MCF 10A (cell line): ENCODE results near the gene ALDH1L1. TPM values are rescaled to one million over a fixed set of nuclear protein-coding genes. Genes with fewer than 3 reads are reported as not detected.

Source experiments
- BruUV-seq: library from RNA; stranded (reverse); fragments of 400-500 nt; replicated peaks from 2 replicates; lab custom pipeline; 2021; lab: Mats Ljungman, UMichigan
- CTCF ChIA-PET: fragments of 300-600 bp; sonication (Branson Sonifier 250); formaldehyde crosslinking; extraction: SDS; loops from one replicate; lab custom pipeline; 2021; ENCODE audit warnings: antibody characterized with exemption, inconsistent platforms; lab: Yijun Ruan, JAX
- POLR2A ChIA-PET: fragments of 300-600, 350-650 bp; sonication (Branson Sonifier 250); formaldehyde crosslinking; extraction: SDS; loops from one replicate; lab custom pipeline; 2020; ENCODE audit warnings: antibody characterized with exemption, inconsistent platforms; lab: Yijun Ruan, JAX
- DNase-seq: peaks from one replicate; pipeline ENCODE4 v3.0.0-alpha.2; 2018; ENCODE audit not compliant: unreplicated experiment
- H3K27ac Mint-ChIP-seq: one replicate; pipeline ENCODE4 v1.8.0; 2022; ENCODE audit warnings: mild to moderate bottlenecking, low read depth, mixed read lengths; ENCODE audit not compliant: unreplicated experiment
- H3K27me3 Mint-ChIP-seq: one replicate; pipeline ENCODE4 v1.8.0; 2022; ENCODE audit warnings: mixed read lengths; ENCODE audit not compliant: insufficient read depth, unreplicated experiment
- H3K36me3 Mint-ChIP-seq: one replicate; pipeline ENCODE4 v1.8.0; 2022; ENCODE audit warnings: mild to moderate bottlenecking, moderate library complexity, mixed read lengths; ENCODE audit not compliant: insufficient read depth, unreplicated experiment
- H3K4me1 Mint-ChIP-seq: one replicate; pipeline ENCODE4 v1.8.0; 2022; ENCODE audit warnings: mixed read lengths; ENCODE audit not compliant: insufficient read depth, unreplicated experiment
- H3K4me3 Mint-ChIP-seq: one replicate; pipeline ENCODE4 v1.8.0; 2022; ENCODE audit warnings: mild to moderate bottlenecking, moderate library complexity, mixed read lengths; ENCODE audit not compliant: unreplicated experiment
- H3K9me3 Mint-ChIP-seq: one replicate; pipeline ENCODE4 v1.8.0; 2022; ENCODE audit warnings: mixed read lengths; ENCODE audit not compliant: unreplicated experiment
- CTCF ChIP-seq: fragments of 200-600 bp; IDR thresholded peaks from one replicate; pipeline ENCODE4 v1.8.0; 2022; ENCODE audit warnings: antibody characterized with exemption, mild to moderate bottlenecking; ENCODE audit not compliant: unreplicated experiment
- intact Hi-C: fragments of 100-400 bp; cut with micrococcal nuclease; formaldehyde crosslinking; loops from 2 replicates; pipeline ENCODE4 v1.14.1; 2022
- total RNA-seq: library from RNA; stranded (reverse); gene quantifications from 2 replicates; pipeline ENCODE4 v1.2.3, GENCODE V29; 2022

The ALDH1L1 gene
- total RNA-seq, 1 experiment from 2014 or later: 1.9 TPM

DNA sequence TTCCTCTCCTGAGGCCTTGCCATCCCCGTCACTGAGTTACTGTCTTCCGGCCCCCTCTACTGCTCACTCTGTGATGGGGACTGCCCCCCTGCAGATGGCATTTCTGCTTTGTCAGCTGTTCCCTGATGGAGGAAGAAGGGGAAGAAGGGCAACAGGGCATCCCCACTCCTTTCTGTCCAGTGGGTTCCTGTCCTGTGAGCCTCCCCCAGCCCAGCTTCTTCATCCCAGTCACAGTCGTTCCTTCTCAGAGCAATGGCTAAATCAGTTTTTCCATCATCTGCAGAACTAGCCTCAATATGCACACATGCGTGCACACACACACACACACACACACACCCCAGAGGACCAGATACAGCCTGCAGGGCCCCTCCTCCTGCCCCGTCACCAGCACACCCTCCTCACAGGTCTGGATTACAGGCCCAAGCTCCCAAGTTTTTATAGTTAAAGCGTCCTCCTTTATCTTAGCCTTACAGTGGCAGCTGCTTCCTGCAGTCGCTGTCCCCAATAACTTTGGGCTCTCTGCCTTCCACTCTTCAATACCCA, 21.4 kb downstream of the ALDH1L1 start:
- intact Hi-C loops: no loop called here
- Mint-ChIP-seq H3K27me3 (peaks cover 14% of the 10 kb centered on the region), H3K4me3 (no peak overlapping the region), H3K9me3 (no peaks in the 10 kb centered on the region), H3K36me3 (peaks cover 7% of the 10 kb centered on the region), H3K4me1 (peaks cover 5% of the 10 kb centered on the region), H3K27ac (no peak overlapping the region)
- no peak for DNase-seq
- ChIA-PET POLR2A (no interaction called here), CTCF (interaction anchor here (0.6 to 1.1 kb wide), 2 partner anchors 8 to 10 kb away, joined by 3 read pairs; no protein-coding TSS in a partner anchor)
- TF ChIP-seq CTCF: no peak
- BruUV-seq: no TSS peak

GRCh38 chr3:126158016-126158911, 22.1 kb downstream of the ALDH1L1 start:
- ChIA-PET CTCF (interaction anchor here (1.1 to 1.8 kb wide), 2 partner anchors 9 to 24 kb away, joined by 3 to 8 read pairs; no protein-coding TSS in a partner anchor), POLR2A (no interaction called here)
- no peak overlapping the region for H3K4me3 Mint-ChIP-seq
- peaks cover 5% of the 10 kb centered on the region for H3K4me1 Mint-ChIP-seq
- no peak overlapping the region for H3K27ac Mint-ChIP-seq
- no TSS peak for BruUV-seq
- intact Hi-C loops: no loop called here
- H3K36me3 Mint-ChIP-seq: peaks cover 7% of the 10 kb centered on the region
- H3K27me3 Mint-ChIP-seq: peaks cover 14% of the 10 kb centered on the region
- H3K9me3 Mint-ChIP-seq: no peaks in the 10 kb centered on the region
- DNase-seq: no peak
- TF ChIP-seq CTCF: no peak

- no TSS peak for BruUV-seq
- Mint-ChIP-seq H3K27ac (no peak overlapping the region), H3K36me3 (peaks cover 7% of the 10 kb centered on the region), H3K27me3 (peaks cover 4% of the 10 kb centered on the region), H3K9me3 (no peaks in the 10 kb centered on the region), H3K4me1 (peaks cover 5% of the 10 kb centered on the region), H3K4me3 (no peak overlapping the region)
- intact Hi-C loops: no loop called here
- POLR2A ChIA-PET: no interaction called here
- no peak for TF ChIP-seq CTCF
- DNase-seq: no peak
- CTCF ChIA-PET: interaction anchor here (0.9 to 1.8 kb wide), 3 partner anchors 10 to 233 kb away, joined by 3 to 8 read pairs (median 3); no protein-coding TSS in a partner anchor
Observed at GRCh38 chr3:126157083-126157768, 23.2 kb downstream of the ALDH1L1 start.

DNA sequence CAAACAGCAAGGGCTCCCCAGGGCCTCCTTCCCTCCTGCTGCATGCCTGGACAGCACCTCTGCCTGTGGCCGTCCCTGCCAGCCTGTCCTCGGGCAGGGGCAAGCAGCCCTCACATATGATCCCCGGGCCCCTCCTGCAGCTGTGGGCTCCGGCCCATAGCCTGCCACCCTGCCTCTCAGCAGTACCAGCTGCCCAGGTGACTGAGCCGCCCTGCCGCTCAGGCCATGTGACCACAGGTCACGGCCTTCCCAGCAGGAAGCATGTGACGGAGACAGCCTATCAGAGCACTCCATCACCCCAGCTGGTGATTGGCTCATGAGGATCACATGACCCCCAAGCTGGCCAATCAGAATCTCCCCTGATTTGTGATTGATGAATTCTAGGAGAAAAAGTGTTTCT, 23.9 kb downstream of the ALDH1L1 start:
- intact Hi-C loops: no loop called here
- Mint-ChIP-seq H3K4me1 (peaks cover 5% of the 10 kb centered on the region), H3K36me3 (peaks cover 7% of the 10 kb centered on the region), H3K27ac (no peak overlapping the region), H3K27me3 (no peaks in the 10 kb centered on the region), H3K4me3 (no peak overlapping the region), H3K9me3 (no peaks in the 10 kb centered on the region)
- BruUV-seq: no TSS peak
- DNase-seq: no peak
- ChIA-PET CTCF (interaction anchor here (0.5 to 1.8 kb wide), 4 partner anchors 11 to 233 kb away, joined by 3 to 8 read pairs (median 3); no protein-coding TSS in a partner anchor), POLR2A (no interaction called here)
- no peak for TF ChIP-seq CTCF
